Astrocyte (in vitro differentiated cells and primary cell): ENCODE measurements around the gene KATNA1.

ENCODE experiments used
- CTCF ChIP-seq: IDR thresholded peaks from 2 replicates; pipeline ENCODE4 v1.5.1; 2011; ENCODE audit warnings: low read depth, mild to moderate bottlenecking, inconsistent platforms, low read length, moderate library complexity; ENCODE audit not compliant: insufficient read depth
- EZH2 ChIP-seq: IDR thresholded peaks from 2 replicates; pipeline ENCODE4 v1.6.1; 2012; ENCODE audit warnings: mild to moderate bottlenecking, low read length, inconsistent platforms; ENCODE audit not compliant: insufficient read depth

GRCh38 chr6:149648148-149649145, at the start of gene KATNA1:
- no peak for TF ChIP-seq EZH2
- no peak for TF ChIP-seq CTCF
